ENCODE measurements around the gene CHMP2B. TPM values are rescaled to one million over a fixed set of nuclear protein-coding genes. Genes with fewer than 3 reads are reported as not detected.

The CHMP2B gene
- total RNA-seq, 1 donor from 2014 or later = 19.6 TPM

- DNase-seq (ENCODE audit: low read depth, low spot score) = no peak
- no peaks in the 10 kb centered on the region for H3K9me3 Mint-ChIP-seq
Measured at GRCh38 chr3:87267953-87268645, 41.0 kb downstream of the CHMP2B start.

GRCh38 chr3:87268646-87269211, 41.6 kb downstream of the CHMP2B start:
- no peaks in the 10 kb centered on the region for H3K36me3 Mint-ChIP-seq (ENCODE audit: low read depth)

More at GRCh38 chr3:87267953-87268645, 41.0 kb downstream of the CHMP2B start:
- H3K4me1 Mint-ChIP-seq = no peaks in the 10 kb centered on the region
- H3K36me3 Mint-ChIP-seq (ENCODE audit: low read depth) = no peaks in the 10 kb centered on the region
- H3K27ac Mint-ChIP-seq (ENCODE audit: unreplicated experiment) = no peak overlapping the region
- no peak for TF ChIP-seq CTCF (conservative IDR thresholded peaks at IDR 0.05)
- H3K27me3 Mint-ChIP-seq (ENCODE audit: low read depth) = no peaks in the 10 kb centered on the region
- H3K4me3 Mint-ChIP-seq = no peak overlapping the region

GRCh38 chr3:87269723-87270122, 42.6 kb downstream of the CHMP2B start:
- Mint-ChIP-seq H3K27me3 (ENCODE audit: low read depth) (no peaks in the 10 kb centered on the region), H3K27ac (ENCODE audit: unreplicated experiment) (no peak overlapping the region), H3K4me3 (no peak overlapping the region), H3K4me1 (no peaks in the 10 kb centered on the region), H3K36me3 (ENCODE audit: low read depth) (no peaks in the 10 kb centered on the region), H3K9me3 (no peaks in the 10 kb centered on the region)
- DNase-seq (ENCODE audit: low read depth, low spot score) = no peak
- no peak for TF ChIP-seq CTCF (conservative IDR thresholded peaks at IDR 0.05)

More at GRCh38 chr3:87268646-87269211, 41.6 kb downstream of the CHMP2B start:
- Mint-ChIP-seq H3K27ac (ENCODE audit: unreplicated experiment) (no peak overlapping the region), H3K4me3 (no peak overlapping the region), H3K9me3 (no peaks in the 10 kb centered on the region), H3K4me1 (no peaks in the 10 kb centered on the region), H3K27me3 (ENCODE audit: low read depth) (no peaks in the 10 kb centered on the region)
- DNase-seq (ENCODE audit: low read depth, low spot score) = no peak
- TF ChIP-seq CTCF (conservative IDR thresholded peaks at IDR 0.05) = no peak

GRCh38 chr3:87270908-87271700, 44.0 kb downstream of the CHMP2B start:
- H3K4me1 Mint-ChIP-seq = no peaks in the 10 kb centered on the region
- no peaks in the 10 kb centered on the region for H3K9me3 Mint-ChIP-seq
- H3K36me3 Mint-ChIP-seq (ENCODE audit: low read depth) = no peaks in the 10 kb centered on the region
- no peaks in the 10 kb centered on the region for H3K27me3 Mint-ChIP-seq (ENCODE audit: low read depth)
- H3K27ac Mint-ChIP-seq (ENCODE audit: unreplicated experiment) = no peak overlapping the region
- H3K4me3 Mint-ChIP-seq = no peak overlapping the region
- no peak for DNase-seq (ENCODE audit: low read depth, low spot score)
- TF ChIP-seq CTCF (conservative IDR thresholded peaks at IDR 0.05) = no peak

GRCh38 chr3:87272718-87273341, 45.7 kb downstream of the CHMP2B start:
- no peak overlapping the region for H3K27ac Mint-ChIP-seq (ENCODE audit: unreplicated experiment)
- H3K36me3 Mint-ChIP-seq (ENCODE audit: low read depth) = no peaks in the 10 kb centered on the region

More at GRCh38 chr3:87272718-87273341, 45.7 kb downstream of the CHMP2B start:
- no peak overlapping the region for H3K4me3 Mint-ChIP-seq
- H3K27me3 Mint-ChIP-seq (ENCODE audit: low read depth) = no peaks in the 10 kb centered on the region
- no peaks in the 10 kb centered on the region for H3K9me3 Mint-ChIP-seq
- no peaks in the 10 kb centered on the region for H3K4me1 Mint-ChIP-seq
- no peak for DNase-seq (ENCODE audit: low read depth, low spot score)
- no peak for TF ChIP-seq CTCF (conservative IDR thresholded peaks at IDR 0.05)
